Kidney epithelial cell (primary cell): Measurements from ENCODE around the gene CORO6. TPM values are rescaled to one million over a fixed set of nuclear protein-coding genes. Genes with fewer than 3 reads are reported as not detected.

ENCODE experiments used
- DNase-seq: peaks from one replicate; pipeline ENCODE4 v3.0.0-alpha.2; 2010; ENCODE audit warnings: low read depth
- H3K27me3 ChIP-seq: 2 replicates; pipeline ENCODE4 v1.6.0; 2011; ENCODE audit warnings: low read length; ENCODE audit not compliant: control insufficient read depth, insufficient read depth
- H3K36me3 ChIP-seq: 2 replicates; pipeline ENCODE4 v1.5.1; 2011; ENCODE audit warnings: low read length; ENCODE audit not compliant: control insufficient read depth, insufficient read depth
- H3K4me3 ChIP-seq: 2 replicates; pipeline ENCODE4 v1.5.1; 2011; ENCODE audit warnings: low read depth, mild to moderate bottlenecking, control low read depth, low read length
- CTCF ChIP-seq: IDR thresholded peaks from 2 replicates; pipeline ENCODE4 v1.5.1; 2011; ENCODE audit warnings: mild to moderate bottlenecking, moderate library complexity, low read length, control low read depth, inconsistent platforms; ENCODE audit not compliant: insufficient read depth, poor library complexity, severe bottlenecking
- total RNA-seq: library from RNA; depleted of rRNA; stranded (reverse); fragments of >200 nt; gene quantifications from 2 replicates; pipeline ENCODE4 v1.2.3, GENCODE V29; 2015

The CORO6 gene
- total RNA-seq, 1 donor from 2014 or later = 2.2 TPM

GRCh38 chr17:29577001-29577370, 45.7 kb downstream of the CORO6 start:
- DNase-seq = no peak
- peaks cover 9% of the 10 kb centered on the region for H3K36me3 ChIP-seq
- no peak for TF ChIP-seq CTCF
- no peaks in the 10 kb centered on the region for H3K27me3 ChIP-seq
- H3K4me3 ChIP-seq = no peak overlapping the region

GRCh38 chr17:29576214-29577000, 46.3 kb downstream of the CORO6 start:
- no peak for TF ChIP-seq CTCF
- peaks cover 9% of the 10 kb centered on the region for H3K36me3 ChIP-seq
- H3K27me3 ChIP-seq = no peaks in the 10 kb centered on the region
- DNase-seq = no peak
- H3K4me3 ChIP-seq = no peak overlapping the region

GRCh38 chr17:29575511-29576213, 47.0 kb downstream of the CORO6 start:
- peaks cover 9% of the 10 kb centered on the region for H3K36me3 ChIP-seq
- no peak for DNase-seq
- TF ChIP-seq CTCF = no peak
- no peaks in the 10 kb centered on the region for H3K27me3 ChIP-seq
- H3K4me3 ChIP-seq = no peak overlapping the region

GRCh38 chr17:29574732-29575510, 47.8 kb downstream of the CORO6 start:
- H3K36me3 ChIP-seq = peaks cover 9% of the 10 kb centered on the region
- DNase-seq = no peak
- no peak for TF ChIP-seq CTCF
- H3K4me3 ChIP-seq = no peak overlapping the region
- no peaks in the 10 kb centered on the region for H3K27me3 ChIP-seq

- no peak for TF ChIP-seq CTCF
- DNase-seq = no peak
- H3K4me3 ChIP-seq = no peak overlapping the region
- no peaks in the 10 kb centered on the region for H3K27me3 ChIP-seq
- peaks cover 9% of the 10 kb centered on the region for H3K36me3 ChIP-seq
Measured at GRCh38 chr17:29573871-29574731, 48.6 kb downstream of the CORO6 start.
